ENCODE data around the gene OR5H2.

DNA sequence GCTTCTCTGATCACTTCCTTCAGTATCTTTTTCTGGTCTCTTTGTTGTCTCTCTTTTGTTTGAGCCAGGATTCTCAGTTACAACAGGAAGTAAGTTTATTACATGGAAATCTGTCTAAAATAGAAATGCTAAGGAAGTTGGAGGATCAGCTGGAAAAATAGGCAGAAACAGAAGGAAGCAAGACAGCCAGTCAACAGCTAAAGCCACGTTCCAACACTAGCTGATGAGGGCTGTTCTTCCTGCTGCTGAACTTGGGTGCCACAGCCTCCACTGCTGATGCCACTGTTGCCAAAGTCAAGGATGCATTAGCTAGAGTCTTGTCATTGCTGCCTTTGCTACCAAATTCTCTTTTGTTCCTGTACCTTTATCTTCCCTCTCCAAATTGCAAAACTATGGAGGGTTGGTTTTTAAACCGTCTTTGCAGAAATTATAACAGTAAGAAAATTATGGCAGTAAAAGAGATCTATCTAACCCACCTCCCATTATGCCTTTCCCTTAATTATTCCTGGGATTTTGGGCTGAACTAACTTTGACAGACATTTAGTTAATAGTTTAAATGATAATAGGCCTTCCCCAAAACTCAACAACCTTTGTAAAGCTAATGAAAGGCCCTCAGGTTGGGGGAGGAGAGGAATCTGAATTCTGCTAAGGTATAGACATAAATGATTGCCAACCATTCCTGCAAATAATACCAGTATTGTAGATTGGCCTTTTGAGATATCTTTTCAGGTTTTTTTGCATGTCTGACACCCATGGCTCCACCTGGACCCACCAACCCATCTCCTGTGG is 44.0 kb downstream of the OR5H2 start:
- TF ChIP-seq, protein P1, sequence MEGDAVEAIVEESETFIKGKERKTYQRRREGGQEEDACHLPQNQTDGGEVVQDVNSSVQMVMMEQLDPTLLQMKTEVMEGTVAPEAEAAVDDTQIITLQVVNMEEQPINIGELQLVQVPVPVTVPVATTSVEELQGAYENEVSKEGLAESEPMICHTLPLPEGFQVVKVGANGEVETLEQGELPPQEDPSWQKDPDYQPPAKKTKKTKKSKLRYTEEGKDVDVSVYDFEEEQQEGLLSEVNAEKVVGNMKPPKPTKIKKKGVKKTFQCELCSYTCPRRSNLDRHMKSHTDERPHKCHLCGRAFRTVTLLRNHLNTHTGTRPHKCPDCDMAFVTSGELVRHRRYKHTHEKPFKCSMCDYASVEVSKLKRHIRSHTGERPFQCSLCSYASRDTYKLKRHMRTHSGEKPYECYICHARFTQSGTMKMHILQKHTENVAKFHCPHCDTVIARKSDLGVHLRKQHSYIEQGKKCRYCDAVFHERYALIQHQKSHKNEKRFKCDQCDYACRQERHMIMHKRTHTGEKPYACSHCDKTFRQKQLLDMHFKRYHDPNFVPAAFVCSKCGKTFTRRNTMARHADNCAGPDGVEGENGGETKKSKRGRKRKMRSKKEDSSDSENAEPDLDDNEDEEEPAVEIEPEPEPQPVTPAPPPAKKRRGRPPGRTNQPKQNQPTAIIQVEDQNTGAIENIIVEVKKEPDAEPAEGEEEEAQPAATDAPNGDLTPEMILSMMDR (IDR thresholded peaks at IDR 0.05): no peak
- TF ChIP-seq EP300 (IDR thresholded peaks at IDR 0.05): no peak
- no peak for TF ChIP-seq POLR2AphosphoS5 (IDR thresholded peaks at IDR 0.05)

Measured in esophagus muscularis mucosa (tissue), 4 donors.